GM19468 (cell line): ENCODE data around the gene SLC12A5.
"Not testable (repeated sequence)": the region's sequence is repeated elsewhere in the genome, so short reads cannot be mapped to it uniquely, and the experiment has no call there.

ENCODE experiments used
- ATAC-seq: cut with Tn5 transposase; IDR thresholded peaks from one replicate; pipeline ENCODE4 v1.9.1; 2021; ENCODE audit warnings: mild to moderate bottlenecking, moderate library complexity, moderate number of reproducible peaks; ENCODE audit not compliant: unreplicated experiment; ENCODE audit errors: extremely low read depth

The SLC12A5 gene

GRCh38 chr20:46028772-46029371 lies at the start of gene SLC12A5:
SLC12A5 (plus strand) TSS chr20:46029215; CDS start chr20:46029345, 130 bp downstream.
- ATAC-seq: no peak

DNA sequence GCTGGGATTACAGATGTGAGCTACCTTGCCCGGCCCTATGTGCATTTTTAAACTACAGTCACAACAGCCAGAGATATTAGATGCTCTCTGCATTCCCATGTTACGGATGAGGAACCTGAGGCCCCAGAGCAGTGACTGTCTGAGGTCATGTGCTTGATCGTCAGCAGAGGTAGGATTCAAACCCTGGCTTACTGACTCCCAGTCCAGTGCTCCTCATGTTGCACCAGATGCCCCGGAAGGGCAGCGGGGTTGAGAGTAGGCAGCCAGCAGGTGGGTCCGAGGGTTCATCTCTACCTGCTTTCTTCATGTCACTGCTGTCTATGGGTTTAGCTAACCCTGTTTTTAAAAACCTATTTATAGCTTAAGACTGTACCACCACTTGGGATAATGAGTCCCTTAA lies 47.8 kb upstream of the SLC12A5 start:
- ATAC-seq: no peak

DNA sequence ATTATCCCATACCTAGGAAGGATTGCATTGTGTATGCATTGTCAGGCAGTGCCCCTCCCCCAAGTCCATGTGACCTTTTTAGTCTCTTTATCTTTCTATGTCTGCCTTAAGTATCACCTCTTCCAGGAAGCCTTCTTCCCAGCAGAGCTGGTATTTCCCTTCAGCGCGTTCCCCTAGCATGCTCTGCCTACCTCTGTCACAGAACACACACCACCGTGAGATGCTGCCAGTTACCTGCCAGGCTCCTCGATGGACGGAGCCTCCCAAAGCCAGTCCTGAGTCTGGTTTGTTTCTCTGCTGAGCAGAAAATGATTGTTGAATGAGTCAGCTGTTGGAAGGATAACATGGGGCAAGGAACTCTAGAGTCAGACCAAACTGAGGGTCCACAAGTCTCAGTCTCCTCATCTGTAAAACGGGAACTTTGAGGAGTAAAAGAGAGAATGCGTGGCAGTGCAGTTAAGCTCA lies 45.7 kb upstream of the SLC12A5 start:
- ATAC-seq: no peak

DNA sequence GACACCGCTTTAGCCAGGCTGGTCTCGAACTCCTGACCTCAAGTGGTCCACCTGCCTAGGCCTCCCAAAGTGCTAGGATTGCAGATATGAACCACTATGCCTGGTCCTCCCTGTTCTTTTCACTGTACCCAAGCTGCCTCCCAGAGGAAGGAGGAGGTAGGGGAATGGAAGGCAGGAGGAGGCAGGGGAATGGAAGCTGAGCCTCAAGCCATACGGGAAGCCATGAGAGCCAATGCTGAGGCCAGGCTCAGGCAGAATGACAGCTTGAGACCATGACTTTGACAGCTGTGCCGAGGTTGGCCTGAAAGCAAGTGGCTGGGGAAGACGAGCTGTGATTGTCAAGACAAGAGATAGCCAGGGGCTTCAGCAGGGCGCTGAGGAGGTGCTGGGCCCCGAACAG lies 43.4 kb upstream of the SLC12A5 start:
- ATAC-seq: no peak

DNA sequence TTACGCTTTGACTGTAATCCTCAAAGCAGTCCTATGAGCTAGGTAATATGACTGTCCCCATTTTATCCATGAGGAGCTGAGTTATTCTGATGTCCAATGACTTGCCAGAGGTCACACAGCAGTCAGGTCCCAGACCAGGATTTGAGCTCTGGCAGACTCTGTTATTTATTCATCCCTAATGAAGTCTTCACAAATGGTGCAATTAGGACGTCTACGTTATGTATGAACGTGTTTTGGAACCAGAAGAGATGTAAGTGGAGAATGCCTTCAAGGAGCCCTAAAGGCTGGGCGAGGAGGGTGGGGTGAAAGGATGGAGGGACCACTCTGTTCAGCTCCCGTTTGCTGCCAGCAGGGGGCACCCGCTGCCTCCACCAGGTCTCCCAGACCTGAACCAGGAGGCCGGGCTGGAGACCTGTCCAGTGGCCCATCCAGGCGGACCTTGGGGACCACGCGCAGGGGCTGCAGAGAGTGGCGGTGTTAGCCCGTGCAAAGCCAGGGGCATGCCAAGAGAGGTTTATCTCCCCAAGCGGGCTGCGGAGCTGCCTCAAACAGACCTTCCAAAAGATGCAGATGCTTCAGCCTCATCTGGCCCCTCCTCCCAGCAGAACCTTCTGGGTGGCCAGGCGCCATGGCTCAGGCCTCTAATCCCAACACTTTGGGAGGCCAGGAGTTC lies 41.8 kb upstream of the SLC12A5 start:
- ATAC-seq: no peak

- not testable (repeated sequence) for ATAC-seq
Observed at GRCh38 chr20:45988830-45989229, 40.2 kb upstream of the SLC12A5 start.

GRCh38 chr20:45991616-45992015 lies 37.4 kb upstream of the SLC12A5 start:
- ATAC-seq: no peak

GRCh38 chr20:45993197-45993951 lies 35.6 kb upstream of the SLC12A5 start:
- no peak for ATAC-seq

DNA sequence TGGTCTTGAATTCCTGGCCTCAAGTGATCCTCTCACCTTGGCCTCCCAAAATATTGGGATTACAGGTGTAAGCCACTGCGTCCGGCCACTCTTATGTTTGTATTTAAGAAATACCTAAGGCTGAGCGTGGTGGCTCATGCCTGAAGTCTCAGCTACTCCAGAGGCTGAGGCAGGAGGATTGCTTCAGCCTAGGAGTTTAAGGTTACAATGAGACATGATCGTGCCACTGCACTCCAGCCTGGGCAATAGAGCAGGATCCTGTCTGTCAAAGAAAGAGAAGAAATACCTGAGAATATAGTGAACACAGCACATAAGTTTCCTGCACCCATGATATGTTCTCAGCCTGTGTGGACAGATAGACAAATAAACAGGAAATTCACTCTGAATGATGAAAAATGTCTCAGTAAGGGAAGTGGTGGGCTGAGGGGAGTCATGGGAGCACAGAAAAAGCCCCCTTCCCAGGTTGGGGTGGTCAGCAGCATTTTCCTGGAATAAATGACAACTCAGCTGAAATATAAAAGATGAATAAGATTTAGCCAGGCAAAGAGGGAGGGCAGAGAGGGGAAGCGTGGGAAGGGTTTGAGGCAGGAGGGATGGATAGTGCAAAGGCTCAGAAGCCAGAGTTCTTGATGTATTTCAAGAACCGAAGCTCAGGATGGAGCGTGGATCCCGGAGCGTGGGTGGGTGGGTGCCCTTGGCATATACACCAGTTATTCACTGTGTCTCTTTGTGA lies 34.1 kb upstream of the SLC12A5 start:
- no peak for ATAC-seq

DNA sequence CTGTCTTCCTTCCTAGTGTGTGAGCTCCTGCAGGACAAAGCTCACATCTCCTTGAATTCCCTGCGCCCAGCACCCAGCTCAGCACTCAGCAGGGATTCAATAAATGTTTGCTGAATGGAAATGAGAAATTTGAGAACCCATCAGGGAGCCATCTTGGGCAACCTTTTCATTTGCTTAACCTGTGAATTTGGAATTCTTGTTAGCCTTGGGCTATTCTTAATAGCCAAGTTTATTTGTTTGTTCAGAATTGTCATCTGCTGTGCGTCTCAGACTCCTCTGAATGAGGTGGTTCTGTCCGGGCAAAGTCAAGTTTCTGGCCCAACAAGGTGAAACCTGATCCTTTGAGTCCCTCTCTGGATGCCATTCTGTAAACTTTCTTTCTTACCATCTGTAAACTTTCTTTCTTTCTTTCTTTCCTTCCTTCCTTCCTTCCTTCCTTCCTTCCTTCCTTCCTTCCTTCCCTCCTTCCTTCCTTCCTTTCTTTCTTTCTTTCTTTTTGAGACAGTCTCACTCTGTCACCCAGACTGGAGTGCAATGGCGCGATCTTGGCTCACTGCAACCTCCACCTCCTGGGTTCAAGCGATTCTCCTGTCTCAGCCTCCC lies 33.4 kb upstream of the SLC12A5 start:
- not testable (repeated sequence) for ATAC-seq

GRCh38 chr20:45997187-45997586 lies 31.8 kb upstream of the SLC12A5 start:
- no peak for ATAC-seq

- ATAC-seq: no peak
Observed at GRCh38 chr20:45998337-45998736, 30.7 kb upstream of the SLC12A5 start.

GRCh38 chr20:45998761-45999160 lies 30.3 kb upstream of the SLC12A5 start:
- ATAC-seq: no peak

DNA sequence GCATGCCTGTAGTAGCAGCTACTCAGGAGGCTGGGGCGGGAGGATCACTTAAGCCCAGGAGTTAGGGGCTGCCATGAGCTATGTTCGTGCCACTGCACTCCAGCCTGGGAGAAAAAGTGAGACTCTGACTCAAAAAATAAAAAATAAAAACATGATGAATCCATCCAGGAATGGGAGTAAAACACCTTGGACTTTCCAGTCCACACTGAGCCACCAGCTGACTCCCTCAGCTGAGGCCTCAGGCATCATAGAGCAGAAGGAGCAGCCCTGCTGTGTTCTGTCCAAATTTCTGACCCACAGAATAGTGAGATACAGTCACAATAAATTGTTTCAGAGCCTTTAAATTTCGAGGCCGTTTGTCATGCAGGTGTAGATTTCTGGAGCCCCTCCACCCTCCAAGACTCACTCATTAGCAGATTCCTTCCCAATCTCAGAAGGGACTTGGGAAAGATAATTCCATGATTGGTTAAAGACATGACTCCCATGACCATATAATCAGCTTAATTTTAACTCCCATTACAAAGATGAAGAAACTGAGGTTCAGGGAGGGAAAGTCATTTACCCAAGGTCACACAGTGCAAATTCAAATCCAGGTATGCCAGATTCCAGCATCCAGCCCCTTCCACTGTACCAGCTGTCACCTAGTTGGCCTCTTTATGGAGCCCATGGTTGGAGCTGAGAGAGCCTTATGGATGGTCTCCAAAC lies 29.3 kb upstream of the SLC12A5 start:
- no peak for ATAC-seq

- ATAC-seq: no peak
Observed at GRCh38 chr20:46000262-46000996, 28.6 kb upstream of the SLC12A5 start.

DNA sequence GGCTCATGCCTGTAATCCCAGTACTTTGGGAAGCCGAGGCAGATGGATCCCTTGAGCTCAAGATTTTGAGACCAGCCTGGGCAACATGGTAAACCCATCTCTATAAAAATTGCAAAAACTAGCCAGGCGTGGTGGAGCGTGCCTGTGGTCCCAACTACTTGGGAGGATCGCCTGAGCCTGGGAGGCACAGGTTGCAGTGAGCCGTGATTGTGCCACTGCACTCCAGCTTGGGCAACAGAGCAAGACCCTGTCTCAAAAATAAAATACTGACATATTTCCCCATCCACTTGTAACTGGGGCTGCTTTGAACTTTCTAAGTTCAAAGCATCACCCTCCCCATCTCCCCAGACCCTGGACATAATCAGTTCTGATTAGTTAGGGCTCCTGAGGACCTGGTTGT lies 27.5 kb upstream of the SLC12A5 start:
- no peak for ATAC-seq

GRCh38 chr20:46002008-46002407 lies 27.0 kb upstream of the SLC12A5 start:
- no peak for ATAC-seq

DNA sequence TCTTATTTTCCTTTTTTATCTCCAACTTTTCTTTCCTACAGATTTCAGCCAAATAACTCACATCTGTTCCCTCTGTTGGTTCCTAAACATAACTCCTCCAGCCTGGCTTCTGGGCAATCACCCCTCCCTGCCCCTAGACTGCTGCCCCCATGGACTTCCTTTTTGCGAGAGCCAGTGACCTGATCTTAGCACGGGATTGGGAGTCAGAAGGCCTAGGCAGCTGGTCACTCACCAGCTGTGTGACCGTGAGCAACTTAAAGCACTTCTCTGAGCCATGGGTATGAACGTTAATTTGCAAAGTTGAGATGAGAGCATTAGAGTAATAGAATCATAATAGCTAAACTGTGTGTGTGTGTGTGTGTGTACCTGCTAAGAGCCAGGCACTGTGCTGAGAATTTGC lies 24.8 kb upstream of the SLC12A5 start:
- no peak for ATAC-seq

- no peak for ATAC-seq
Observed at GRCh38 chr20:46004889-46005473, 24.0 kb upstream of the SLC12A5 start.
